GM12878 (cell line): Measurements from ENCODE around the gene IFITM5. TPM values are rescaled to one million over a fixed set of nuclear protein-coding genes. Genes with fewer than 3 reads are reported as not detected.

Experiments used
- EZH2 ChIP-seq: IDR thresholded peaks from 2 replicates; pipeline ENCODE4 v1.6.1; 2012; ENCODE audit warnings: low read depth, mild to moderate bottlenecking, control low read depth, inconsistent platforms, low read length, borderline replicate concordance; ENCODE audit not compliant: control insufficient read depth
- KDM1A ChIP-seq: fragments of 200-600 bp; sonication (generic); IDR thresholded peaks from 2 replicates; pipeline ENCODE4 v1.6.1; 2016; ENCODE audit warnings: borderline replicate concordance
- MYB ChIP-seq: fragments of 150-350 bp; IDR thresholded peaks from 2 replicates; pipeline ENCODE4 v1.6.1; 2014; ENCODE audit warnings: mild to moderate bottlenecking, low read depth, low read length, borderline replicate concordance
- RELA ChIP-seq: fragments of 450-650 bp; IDR thresholded peaks from 2 replicates; pipeline ENCODE4 v1.8.0; 2014; ENCODE audit warnings: borderline replicate concordance; ENCODE audit not compliant: partially characterized antibody
- RFX5 ChIP-seq: IDR thresholded peaks from 2 replicates; pipeline ENCODE4 v1.6.1; 2011; ENCODE audit warnings: low read depth, low read length, improper control_type of control experiment
- SIN3A ChIP-seq: IDR thresholded peaks from 2 replicates; pipeline ENCODE4 v1.6.1; 2012; ENCODE audit warnings: low read depth, low read length, improper control_type of control experiment
- SMC3 ChIP-seq: IDR thresholded peaks from 2 replicates; pipeline ENCODE4 v1.6.1; 2011; ENCODE audit warnings: low read length, improper control_type of control experiment, borderline replicate concordance
- TAF1 ChIP-seq: IDR thresholded peaks from 2 replicates; pipeline ENCODE4 v1.6.1; 2011; ENCODE audit warnings: mild to moderate bottlenecking, low read depth, low read length, borderline replicate concordance
- polyA plus RNA-seq, 11 experiments: library from polyadenylated mRNA; depleted of rRNA in 4 of 11; unstranded in 6 of 11; stranded (reverse) in 5 of 11; fragments of >200 nt; fragmentation: Nextera tagmentation in 4 of 11; fragmentation: Illumina TruSeq in 1 of 11; extraction: Ambion mirVana in 4 of 11; extraction: Trizol in 1 of 11; gene quantifications; 1 replicate in 1 of 11; 2 replicates in 10 of 11; pipeline versions ENCODE4 v1.2.1 to v1.2.3, GENCODE V29; 2011 to 2016; ENCODE audit warnings: inconsistent platforms in 2 of 11, missing spikeins in 2 of 11, low read depth in 1 of 11
- total RNA-seq, 4 experiments: library from RNA; depleted of rRNA in 3 of 4; stranded (reverse); fragments of >200 nt in 3 of 4; fragmentation: Illumina TruSeq in 1 of 4; extraction: Trizol in 1 of 4; gene quantifications; 2 replicates each; pipeline versions ENCODE4 v1.2.1 to v1.2.3, GENCODE V29; 2013 to 2021
- TF ChIP-seq, protein P1 (sequence below): fragments of 450-650 bp; IDR thresholded peaks from 2 replicates; pipeline ENCODE4 v1.6.1; 2017; ENCODE audit warnings: mild to moderate bottlenecking, moderate library complexity
- TF ChIP-seq, protein P2 (sequence below): fragments of 450-650 bp; IDR thresholded peaks from 2 replicates; pipeline ENCODE4 v1.6.1; 2017; ENCODE audit warnings: low read depth, mild to moderate bottlenecking, moderate library complexity
- TF ChIP-seq, protein P3 (sequence below), 3 experiments: IDR thresholded peaks in 2 of 3; conservative IDR thresholded peaks in 1 of 3; 2 replicates each; pipeline ENCODE4 v1.5.1; 2011; ENCODE audit warnings: low read depth in 3 of 3, low read length in 3 of 3, mild to moderate bottlenecking in 3 of 3, control low read depth in 2 of 3, moderate library complexity in 2 of 3, inconsistent platforms in 1 of 3, mixed read lengths in 1 of 3; ENCODE audit not compliant: control insufficient read depth in 2 of 3, insufficient read depth in 1 of 3; ENCODE audit errors: extremely low read depth in 1 of 3

Gene IFITM5
- total and polyA plus RNA-seq, 10 of the 15 experiments (the other 5 are each of a cell fraction or from before 2014, with no cell fraction given), result not detected

DNA sequence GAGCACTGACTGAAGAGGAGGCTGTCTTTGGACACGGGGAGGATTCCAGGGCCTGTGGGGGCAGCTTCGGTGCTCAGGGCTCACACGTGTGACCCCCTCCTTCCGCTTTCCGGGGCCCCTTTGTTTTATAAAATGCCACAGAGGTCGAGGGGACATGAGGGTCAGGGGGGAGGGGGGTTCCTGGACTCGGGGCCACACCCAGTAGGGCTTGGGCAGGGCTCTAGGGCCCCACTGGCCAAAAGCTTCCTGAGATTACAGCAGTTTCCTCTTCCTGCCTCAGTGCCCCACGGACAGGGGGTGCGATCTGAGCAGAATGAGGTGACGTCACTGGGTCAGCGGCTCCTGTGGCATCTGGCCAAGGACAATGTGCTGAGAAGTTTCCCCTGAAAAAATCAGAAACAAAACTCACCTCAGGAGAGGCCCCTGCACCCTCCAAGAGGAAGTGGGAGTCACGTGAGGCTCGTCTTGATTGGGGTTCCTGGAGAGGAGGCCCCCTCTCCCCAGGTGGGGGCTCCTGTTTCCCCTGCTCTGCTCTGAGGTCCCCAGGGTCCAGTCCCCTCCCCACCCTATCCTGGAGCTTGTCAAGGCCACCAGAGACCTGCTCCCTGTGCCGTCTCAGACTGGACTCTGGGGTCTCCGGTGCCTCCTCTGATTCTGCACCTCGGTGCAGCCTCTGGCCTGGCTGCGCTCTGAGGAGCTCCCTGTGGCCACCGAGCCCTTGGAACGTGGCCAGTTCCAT is 27.7 kb upstream of the IFITM5 start (continued):
- TF ChIP-seq RELA, result peak; percentile 87
- TF ChIP-seq, protein P1, sequence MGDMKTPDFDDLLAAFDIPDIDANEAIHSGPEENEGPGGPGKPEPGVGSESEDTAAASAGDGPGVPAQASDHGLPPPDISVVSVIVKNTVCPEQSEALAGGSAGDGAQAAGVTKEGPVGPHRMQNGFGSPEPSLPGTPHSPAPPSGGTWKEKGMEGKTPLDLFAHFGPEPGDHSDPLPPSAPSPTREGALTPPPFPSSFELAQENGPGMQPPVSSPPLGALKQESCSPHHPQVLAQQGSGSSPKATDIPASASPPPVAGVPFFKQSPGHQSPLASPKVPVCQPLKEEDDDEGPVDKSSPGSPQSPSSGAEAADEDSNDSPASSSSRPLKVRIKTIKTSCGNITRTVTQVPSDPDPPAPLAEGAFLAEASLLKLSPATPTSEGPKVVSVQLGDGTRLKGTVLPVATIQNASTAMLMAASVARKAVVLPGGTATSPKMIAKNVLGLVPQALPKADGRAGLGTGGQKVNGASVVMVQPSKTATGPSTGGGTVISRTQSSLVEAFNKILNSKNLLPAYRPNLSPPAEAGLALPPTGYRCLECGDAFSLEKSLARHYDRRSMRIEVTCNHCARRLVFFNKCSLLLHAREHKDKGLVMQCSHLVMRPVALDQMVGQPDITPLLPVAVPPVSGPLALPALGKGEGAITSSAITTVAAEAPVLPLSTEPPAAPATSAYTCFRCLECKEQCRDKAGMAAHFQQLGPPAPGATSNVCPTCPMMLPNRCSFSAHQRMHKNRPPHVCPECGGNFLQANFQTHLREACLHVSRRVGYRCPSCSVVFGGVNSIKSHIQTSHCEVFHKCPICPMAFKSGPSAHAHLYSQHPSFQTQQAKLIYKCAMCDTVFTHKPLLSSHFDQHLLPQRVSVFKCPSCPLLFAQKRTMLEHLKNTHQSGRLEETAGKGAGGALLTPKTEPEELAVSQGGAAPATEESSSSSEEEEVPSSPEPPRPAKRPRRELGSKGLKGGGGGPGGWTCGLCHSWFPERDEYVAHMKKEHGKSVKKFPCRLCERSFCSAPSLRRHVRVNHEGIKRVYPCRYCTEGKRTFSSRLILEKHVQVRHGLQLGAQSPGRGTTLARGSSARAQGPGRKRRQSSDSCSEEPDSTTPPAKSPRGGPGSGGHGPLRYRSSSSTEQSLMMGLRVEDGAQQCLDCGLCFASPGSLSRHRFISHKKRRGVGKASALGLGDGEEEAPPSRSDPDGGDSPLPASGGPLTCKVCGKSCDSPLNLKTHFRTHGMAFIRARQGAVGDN, result peak; percentile 81
- no peak for TF ChIP-seq KDM1A
- TF ChIP-seq MYB, result no peak
- no peak for TF ChIP-seq TAF1
- TF ChIP-seq, protein P2, sequence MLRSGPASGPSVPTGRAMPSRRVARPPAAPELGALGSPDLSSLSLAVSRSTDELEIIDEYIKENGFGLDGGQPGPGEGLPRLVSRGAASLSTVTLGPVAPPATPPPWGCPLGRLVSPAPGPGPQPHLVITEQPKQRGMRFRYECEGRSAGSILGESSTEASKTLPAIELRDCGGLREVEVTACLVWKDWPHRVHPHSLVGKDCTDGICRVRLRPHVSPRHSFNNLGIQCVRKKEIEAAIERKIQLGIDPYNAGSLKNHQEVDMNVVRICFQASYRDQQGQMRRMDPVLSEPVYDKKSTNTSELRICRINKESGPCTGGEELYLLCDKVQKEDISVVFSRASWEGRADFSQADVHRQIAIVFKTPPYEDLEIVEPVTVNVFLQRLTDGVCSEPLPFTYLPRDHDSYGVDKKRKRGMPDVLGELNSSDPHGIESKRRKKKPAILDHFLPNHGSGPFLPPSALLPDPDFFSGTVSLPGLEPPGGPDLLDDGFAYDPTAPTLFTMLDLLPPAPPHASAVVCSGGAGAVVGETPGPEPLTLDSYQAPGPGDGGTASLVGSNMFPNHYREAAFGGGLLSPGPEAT, result peak; percentile 89
- peak; percentile 10; the same call in 1 of the 2 replicates for TF ChIP-seq SMC3
- 0 out of 2 replicates have a peak, but pooled peaks have one; percentile 25 for TF ChIP-seq RFX5
- TF ChIP-seq EZH2, result no peak
- no peak for TF ChIP-seq SIN3A
- TF ChIP-seq, protein P3, sequence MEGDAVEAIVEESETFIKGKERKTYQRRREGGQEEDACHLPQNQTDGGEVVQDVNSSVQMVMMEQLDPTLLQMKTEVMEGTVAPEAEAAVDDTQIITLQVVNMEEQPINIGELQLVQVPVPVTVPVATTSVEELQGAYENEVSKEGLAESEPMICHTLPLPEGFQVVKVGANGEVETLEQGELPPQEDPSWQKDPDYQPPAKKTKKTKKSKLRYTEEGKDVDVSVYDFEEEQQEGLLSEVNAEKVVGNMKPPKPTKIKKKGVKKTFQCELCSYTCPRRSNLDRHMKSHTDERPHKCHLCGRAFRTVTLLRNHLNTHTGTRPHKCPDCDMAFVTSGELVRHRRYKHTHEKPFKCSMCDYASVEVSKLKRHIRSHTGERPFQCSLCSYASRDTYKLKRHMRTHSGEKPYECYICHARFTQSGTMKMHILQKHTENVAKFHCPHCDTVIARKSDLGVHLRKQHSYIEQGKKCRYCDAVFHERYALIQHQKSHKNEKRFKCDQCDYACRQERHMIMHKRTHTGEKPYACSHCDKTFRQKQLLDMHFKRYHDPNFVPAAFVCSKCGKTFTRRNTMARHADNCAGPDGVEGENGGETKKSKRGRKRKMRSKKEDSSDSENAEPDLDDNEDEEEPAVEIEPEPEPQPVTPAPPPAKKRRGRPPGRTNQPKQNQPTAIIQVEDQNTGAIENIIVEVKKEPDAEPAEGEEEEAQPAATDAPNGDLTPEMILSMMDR (IDR thresholded peaks at IDR 0.05 in 2 of 3, conservative IDR thresholded peaks at IDR 0.05 in 1 of 3; ENCODE audit: control insufficient read depth in 2 of 3, extremely low read depth in 1 of 3, insufficient read depth in 1 of 3, low read depth in 3 of 3, low read length in 3 of 3), result no peak
